Coronary artery (tissue), 2 donors: Measurements from ENCODE around the gene IL36RN.

Experiments used
- DNase-seq: peaks from one replicate; pipeline ENCODE4 v3.0.0-alpha.2; 2017; ENCODE audit warnings: low spot score
- H3K27ac ChIP-seq, 2 donors: fragments of 200-600 bp; sonication (generic); one replicate each; pipeline ENCODE4 v1.5.1; 2016 to 2019
- H3K4me3 ChIP-seq: fragments of 200-600 bp; sonication (generic); 2 replicates; pipeline ENCODE4 v1.5.1; 2016; ENCODE audit warnings: mild to moderate bottlenecking, moderate library complexity
- TF ChIP-seq, protein P1 (sequence below): fragments of 200-600 bp; sonication (generic); IDR thresholded peaks from one replicate; pipeline ENCODE4 v1.5.1; 2019; ENCODE audit warnings: antibody characterized with exemption

Gene IL36RN

GRCh38 chr2:113076954-113077669 lies 18.1 kb downstream of the IL36RN start:
- H3K27ac ChIP-seq, result no peak overlapping the region
- no peak overlapping the region for H3K4me3 ChIP-seq
- DNase-seq, result no peak
- TF ChIP-seq, protein P1, sequence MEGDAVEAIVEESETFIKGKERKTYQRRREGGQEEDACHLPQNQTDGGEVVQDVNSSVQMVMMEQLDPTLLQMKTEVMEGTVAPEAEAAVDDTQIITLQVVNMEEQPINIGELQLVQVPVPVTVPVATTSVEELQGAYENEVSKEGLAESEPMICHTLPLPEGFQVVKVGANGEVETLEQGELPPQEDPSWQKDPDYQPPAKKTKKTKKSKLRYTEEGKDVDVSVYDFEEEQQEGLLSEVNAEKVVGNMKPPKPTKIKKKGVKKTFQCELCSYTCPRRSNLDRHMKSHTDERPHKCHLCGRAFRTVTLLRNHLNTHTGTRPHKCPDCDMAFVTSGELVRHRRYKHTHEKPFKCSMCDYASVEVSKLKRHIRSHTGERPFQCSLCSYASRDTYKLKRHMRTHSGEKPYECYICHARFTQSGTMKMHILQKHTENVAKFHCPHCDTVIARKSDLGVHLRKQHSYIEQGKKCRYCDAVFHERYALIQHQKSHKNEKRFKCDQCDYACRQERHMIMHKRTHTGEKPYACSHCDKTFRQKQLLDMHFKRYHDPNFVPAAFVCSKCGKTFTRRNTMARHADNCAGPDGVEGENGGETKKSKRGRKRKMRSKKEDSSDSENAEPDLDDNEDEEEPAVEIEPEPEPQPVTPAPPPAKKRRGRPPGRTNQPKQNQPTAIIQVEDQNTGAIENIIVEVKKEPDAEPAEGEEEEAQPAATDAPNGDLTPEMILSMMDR, result no peak

GRCh38 chr2:113077921-113078320 lies 18.9 kb downstream of the IL36RN start:
- no peak for DNase-seq
- Histone ChIP-seq H3K4me3 (no peak overlapping the region), H3K27ac (no peak overlapping the region)
- TF ChIP-seq, protein P1, result no peak

DNA sequence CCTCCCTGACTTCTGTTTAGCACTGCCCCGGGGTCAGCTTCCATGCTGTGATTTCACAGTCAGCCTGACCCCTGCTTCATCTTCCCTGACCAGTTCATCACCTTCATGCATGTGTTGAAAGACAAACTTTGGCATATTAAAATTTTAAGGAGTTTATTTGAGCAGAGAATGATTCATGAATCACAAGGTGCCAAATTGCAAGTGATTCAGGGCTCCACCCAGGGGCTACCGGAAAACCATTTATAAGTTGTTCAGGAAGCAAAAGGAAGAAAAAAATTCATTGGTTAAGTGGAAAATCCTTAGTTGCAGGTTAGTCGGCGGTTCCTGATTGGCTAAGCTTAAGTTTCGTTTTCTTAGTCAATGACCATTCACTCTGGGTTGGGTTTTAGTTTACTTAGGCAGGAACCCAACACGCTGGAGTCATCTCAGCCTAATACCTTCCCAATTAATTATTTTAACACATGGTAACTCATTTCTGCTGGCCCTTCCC lies 19.4 kb downstream of the IL36RN start:
- Histone ChIP-seq H3K27ac (no peak overlapping the region), H3K4me3 (no peak overlapping the region)
- TF ChIP-seq, protein P1, result no peak
- no peak for DNase-seq

DNA sequence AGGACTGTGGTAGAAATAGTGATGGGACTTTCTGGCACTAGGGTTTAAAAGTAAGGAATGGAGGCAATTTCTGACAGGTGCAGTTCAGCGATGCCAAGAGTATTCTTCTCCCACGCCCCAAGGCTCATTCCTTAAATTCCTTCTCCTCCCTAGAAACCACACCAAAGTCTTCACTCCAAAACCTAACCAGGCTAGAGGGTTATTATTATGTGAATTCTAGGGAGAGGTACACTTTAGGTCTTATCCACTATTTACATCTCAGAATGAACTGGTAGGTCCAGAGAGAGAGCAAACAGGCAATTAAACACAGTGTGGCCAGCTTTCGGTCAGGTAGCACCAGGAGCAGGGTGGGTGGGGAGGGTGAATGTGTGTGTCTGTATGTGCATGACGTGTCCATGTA lies 20.1 kb downstream of the IL36RN start:
- no peak for DNase-seq
- Histone ChIP-seq H3K27ac (no peak overlapping the region), H3K4me3 (no peak overlapping the region)
- TF ChIP-seq, protein P1, result no peak

DNA sequence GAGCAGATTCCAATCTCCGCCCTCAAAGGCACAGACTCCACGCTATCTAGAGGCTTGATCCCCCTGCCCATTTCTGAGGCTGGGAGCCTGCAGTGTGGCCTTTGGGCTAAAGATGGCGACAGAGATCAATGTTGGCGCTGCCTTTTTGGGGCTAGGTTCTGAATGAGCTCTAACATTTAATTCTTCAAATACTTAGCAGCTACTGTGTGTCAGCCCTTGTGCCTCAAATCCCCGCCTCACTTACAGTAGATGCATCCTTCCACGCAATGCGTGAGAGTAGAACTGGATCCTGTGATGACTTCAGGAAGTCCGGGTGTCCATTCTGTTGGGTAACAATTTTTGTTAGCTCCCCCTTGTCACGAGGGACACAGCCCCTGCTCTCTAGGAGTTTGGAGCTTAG lies 21.1 kb downstream of the IL36RN start:
- H3K27ac ChIP-seq, result no peak overlapping the region
- DNase-seq, result no peak
- TF ChIP-seq, protein P1, result no peak

DNA sequence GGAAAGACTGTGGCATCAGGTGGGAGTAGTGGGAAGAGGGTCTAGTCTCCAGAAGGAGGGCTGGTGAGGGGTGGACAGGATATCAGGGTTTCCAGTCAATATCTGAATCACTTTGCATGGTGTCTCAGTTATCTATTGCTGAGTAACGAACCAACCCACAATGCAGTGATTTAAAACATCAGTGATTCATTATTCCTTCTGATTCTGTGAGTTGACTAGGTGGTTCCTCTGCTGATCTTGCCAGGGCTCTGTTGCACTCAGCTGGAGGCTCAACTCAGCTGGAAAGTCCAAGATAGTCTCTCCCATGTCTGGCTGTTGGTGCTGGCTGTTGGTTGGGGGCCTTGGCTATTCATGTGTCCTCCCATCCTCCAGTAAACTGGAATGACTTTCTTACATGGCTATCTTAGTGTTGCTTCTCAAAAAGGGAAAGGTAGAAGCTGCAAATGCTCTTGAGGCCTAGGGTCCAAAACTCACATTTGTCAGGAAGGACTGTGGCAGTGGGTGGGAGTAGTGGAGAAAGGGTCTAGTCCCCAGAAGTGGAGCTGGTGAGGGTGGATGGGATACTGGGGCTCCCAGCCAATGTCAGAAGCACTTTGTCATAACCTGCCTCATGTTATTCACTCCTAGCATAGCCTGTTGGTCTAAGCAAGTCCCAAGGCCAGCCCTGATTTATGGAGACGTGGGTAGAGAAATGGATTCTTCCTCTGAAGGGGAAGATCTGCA lies 22.7 kb downstream of the IL36RN start:
- H3K4me3 ChIP-seq, result no peak overlapping the region
- TF ChIP-seq, protein P1, result no peak
- no peak overlapping the region for H3K27ac ChIP-seq
- DNase-seq, result no peak

More for the DNA sequence above, 21.1 kb downstream of the IL36RN start:
- no peak overlapping the region for H3K4me3 ChIP-seq
